GM12801 (cell line): ENCODE results near the gene CLCN1.

ENCODE experiments used
- TF ChIP-seq, protein P1 (sequence below): IDR thresholded peaks from one replicate; pipeline ENCODE4 v1.5.1; 2011; ENCODE audit warnings: control low read depth; ENCODE audit not compliant: insufficient read length; ENCODE audit errors: extremely low read depth

Gene CLCN1

DNA sequence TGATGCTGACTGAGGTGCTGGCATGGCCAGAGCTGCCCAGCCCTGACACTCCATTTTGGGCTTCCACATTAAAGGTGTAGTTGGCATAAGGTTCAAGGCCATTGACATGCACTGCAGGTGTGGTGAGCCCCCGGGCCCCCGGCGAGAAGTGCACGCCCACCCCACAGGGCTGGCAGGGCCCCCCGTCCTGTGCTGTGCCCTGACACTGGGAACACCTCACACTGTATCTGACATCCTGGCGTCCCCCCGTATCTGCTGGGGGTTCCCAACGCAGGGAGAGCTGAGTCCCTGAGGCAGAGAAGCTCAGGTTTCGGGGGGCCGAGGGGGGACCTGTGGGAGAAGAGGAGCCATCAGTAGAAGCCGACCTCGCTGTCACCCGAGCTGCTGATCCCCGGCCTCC is 82.7 kb downstream of the CLCN1 start:
- TF ChIP-seq, protein P1, sequence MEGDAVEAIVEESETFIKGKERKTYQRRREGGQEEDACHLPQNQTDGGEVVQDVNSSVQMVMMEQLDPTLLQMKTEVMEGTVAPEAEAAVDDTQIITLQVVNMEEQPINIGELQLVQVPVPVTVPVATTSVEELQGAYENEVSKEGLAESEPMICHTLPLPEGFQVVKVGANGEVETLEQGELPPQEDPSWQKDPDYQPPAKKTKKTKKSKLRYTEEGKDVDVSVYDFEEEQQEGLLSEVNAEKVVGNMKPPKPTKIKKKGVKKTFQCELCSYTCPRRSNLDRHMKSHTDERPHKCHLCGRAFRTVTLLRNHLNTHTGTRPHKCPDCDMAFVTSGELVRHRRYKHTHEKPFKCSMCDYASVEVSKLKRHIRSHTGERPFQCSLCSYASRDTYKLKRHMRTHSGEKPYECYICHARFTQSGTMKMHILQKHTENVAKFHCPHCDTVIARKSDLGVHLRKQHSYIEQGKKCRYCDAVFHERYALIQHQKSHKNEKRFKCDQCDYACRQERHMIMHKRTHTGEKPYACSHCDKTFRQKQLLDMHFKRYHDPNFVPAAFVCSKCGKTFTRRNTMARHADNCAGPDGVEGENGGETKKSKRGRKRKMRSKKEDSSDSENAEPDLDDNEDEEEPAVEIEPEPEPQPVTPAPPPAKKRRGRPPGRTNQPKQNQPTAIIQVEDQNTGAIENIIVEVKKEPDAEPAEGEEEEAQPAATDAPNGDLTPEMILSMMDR, result no peak

DNA sequence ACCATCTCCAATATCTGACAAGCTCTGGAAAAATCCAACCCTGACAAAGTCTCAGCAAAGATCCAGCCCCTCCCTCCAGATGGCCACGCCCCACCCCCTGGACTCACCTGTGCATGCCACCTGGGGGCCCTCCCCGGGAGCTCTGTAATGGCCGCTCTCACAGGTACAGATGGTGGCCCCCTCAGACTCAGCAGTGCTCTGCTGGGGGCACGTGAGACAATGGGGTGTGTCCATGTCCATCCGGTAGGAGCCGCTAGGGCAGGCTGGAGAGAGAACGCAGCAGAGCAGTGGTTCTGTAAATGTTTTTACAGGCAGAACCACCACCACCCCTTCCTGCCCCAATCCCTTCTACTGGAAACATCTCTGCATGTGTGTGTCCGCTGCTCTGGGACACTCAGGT is 83.2 kb downstream of the CLCN1 start:
- TF ChIP-seq, protein P1, result no peak

DNA sequence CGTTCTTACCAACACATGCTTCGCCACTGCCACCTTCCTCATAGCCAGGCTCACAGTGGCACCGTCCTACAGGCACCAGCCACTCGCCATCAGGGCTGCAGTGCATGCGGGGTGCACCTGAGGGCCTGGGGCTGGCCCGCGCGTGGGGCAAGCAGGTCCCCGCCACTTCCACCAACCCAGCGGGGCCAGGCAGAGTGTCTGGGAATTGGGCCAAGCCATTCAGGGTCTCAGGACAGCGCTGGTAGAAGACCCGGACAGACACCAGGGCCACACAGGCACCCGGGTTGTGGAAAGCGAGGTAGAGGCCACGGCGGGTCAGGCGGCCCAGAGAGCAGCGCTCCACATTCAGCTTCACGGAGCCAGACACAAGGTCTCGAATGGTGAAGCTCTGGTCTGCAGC is 83.7 kb downstream of the CLCN1 start:
- TF ChIP-seq, protein P1, result no peak

DNA sequence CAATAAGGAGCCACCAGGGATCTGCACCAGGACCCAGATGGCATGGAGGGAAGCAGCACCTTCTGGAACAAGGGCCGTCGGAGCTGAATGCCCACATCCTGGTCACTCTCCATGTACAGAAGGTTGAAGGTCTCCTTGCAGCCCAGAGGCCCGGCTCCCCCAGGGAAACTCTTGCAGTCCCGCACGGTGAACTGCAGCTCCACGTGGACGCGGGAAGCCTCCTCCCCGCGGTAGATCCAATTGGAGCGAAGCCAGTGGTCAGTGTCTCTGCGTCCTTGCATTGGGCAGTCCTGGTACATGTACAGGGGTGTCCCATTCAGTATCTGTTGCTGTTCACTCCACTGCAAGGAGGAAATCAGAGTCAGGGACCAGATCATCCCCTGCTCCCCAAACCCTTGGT is 85.4 kb downstream of the CLCN1 start:
- TF ChIP-seq, protein P1, result no peak
